HG02970 (cell line): ENCODE results near the gene PCMT1.
"Not testable (repeated sequence)": the region's sequence is repeated elsewhere in the genome, so short reads cannot be mapped to it uniquely, and the experiment has no call there.

ENCODE experiments used
- ATAC-seq: cut with Tn5 transposase; IDR thresholded peaks from one replicate; pipeline ENCODE4 v1.9.1; 2021; ENCODE audit warnings: mild to moderate bottlenecking, moderate library complexity, moderate number of reproducible peaks; ENCODE audit not compliant: unreplicated experiment, low FRiP score

Gene PCMT1

DNA sequence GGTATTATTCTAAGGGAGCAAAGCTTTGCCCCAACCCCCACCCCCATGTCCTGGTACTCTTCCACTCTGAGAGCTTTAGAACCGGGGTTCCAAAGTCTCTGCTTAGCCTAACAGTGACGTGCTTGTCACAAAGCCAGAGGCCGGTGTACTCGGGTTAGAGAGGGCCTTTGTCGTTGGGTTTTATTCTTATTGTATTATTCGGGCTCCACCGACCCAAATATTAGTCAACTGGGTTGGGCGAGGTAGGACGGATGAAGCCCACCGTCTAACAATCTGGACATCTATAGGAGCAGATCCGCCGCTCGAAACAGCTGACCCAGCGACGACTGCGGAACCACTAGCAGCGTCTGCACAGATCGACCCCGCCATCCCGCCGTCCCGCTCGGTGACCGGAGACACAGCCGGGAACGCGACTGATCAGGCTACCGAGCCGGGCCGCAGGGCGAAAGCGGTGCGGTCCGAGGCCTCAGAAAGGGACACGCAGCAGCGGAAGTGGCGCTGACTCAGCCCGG lies 403 bp upstream of the PCMT1 start:
- ATAC-seq = not testable (repeated sequence)

DNA sequence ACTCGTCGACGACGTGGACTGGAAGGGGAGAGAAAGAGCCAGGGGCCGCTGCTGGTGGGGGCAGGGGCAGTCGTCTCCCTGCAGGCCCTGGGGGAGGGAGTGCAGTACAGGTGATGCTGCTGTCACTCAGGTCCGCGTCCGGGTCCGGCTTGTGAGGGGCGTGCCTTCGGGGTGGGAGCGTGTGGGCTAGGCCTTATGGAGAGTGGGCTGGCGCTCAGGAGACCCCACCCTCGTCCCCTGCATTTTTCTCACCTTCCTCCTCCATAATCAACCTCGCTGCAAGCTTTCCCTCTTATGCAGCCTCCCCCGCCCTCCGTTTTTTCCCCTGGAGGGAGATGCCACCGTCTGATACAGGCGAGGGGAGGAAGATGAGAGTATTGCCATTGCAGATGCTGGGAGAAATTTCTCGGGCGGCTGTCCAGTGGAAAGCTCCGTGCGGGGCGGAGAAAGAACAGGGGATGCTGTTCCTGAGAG lies 632 bp downstream of the PCMT1 start:
- peak; percentile 18 for ATAC-seq

DNA sequence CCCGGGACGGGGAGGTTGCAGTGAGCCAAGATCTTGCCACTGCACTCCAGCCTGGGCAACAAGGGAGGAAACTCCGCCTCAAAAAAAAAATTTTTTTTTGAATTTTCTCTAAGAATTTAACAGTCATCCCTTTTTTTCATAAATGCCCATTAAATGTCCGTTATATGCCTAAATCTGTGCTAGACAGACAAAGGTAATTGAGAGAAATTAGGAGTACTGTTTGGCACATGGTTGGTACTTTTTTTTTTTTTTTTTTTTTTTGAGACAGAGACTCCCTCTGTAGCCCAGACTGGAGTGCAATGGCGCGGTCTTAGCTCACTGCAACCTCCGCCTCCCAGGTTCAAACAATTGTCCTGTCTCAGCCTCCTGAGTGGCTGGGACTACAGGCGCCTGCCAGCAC lies 1.7 kb downstream of the PCMT1 start:
- no peak for ATAC-seq

GRCh38 chr6:149751920-149752319 lies 2.4 kb downstream of the PCMT1 start:
- ATAC-seq = not testable (repeated sequence)

DNA sequence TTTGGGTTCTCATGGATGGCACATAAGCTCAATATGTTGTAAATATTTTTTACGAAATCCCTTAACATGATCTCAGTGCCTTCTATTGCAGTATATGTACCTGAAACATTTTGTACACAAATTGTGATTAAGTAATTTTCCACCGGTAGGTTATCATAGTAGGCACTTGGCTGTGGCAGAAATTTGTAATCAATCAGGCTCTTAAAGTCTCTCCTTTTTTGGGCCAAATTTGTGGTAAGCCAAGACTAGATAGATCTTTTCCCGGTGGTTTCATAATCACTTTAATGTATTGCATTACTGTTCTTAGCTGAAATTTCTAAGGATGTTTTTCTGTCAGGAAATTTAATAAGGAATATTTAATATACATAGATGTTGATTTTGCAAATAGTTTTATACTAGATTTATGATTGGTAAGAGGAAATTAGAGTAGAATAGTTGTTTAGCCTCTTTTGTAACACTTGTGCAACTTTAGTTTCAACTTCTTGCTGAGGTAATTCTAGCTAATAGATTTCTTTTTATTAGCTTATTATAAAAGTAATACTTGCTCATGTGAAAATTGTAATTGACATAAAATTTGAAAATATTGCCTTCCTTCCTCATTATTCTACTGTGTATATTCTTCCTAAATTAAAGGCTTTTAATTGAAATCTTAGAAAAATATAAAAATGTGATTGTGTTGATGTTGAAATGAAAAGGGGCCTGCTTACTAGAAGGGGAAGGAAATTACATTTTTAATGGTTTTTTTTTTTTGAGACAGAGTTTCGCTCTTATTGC lies 3.2 kb downstream of the PCMT1 start:
- ATAC-seq = no peak

- not testable (repeated sequence) for ATAC-seq
Measured at GRCh38 chr6:149753374-149753637, 3.8 kb downstream of the PCMT1 start.

- ATAC-seq = no peak
Measured at GRCh38 chr6:149754548-149754947, 5.0 kb downstream of the PCMT1 start.

DNA sequence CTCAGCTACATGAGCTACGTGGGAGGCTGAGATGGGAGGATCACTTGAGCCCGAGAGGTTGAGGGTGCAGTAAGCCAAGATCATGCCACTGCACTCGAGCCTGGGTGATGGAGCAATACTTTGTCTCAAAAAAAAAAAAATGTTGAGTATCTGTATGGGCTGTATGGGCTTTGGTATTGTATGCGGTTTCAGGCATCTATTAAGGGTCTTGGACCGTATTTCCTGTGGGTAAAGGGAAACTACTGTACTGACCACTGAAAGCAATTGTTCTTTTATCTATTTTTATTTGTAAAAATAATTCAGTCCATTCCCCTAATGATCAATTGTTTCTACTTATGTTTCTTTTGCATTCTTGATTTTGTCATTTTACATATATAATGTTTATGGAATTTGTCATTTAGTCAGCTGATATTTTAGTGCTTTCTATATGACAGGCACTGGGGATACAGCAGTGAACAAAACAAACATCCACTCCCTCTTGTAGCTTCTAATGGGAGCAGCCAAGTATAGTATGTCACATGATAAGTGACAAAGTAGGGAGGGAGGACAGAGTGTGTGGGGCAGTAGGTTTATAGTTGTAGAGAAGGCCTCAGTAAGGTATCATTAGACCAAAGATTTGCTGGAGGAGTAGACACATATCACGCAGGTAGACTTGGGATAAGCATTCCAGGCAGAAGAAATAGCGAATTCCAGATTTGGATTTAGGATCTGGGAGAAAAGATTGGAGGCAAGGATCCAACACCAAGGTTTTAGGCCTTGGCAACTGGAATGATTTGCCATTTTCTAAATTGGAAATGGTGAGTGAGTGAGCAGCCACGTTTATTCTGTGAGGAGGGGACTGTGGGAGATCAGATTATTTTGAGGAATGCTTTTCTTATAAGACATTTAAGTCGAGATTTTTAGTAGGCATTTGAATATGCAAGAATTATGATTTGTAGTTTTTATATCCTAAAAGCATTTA lies 6.0 kb downstream of the PCMT1 start:
- no peak for ATAC-seq

- ATAC-seq = no peak
Measured at GRCh38 chr6:149756261-149756636, 6.7 kb downstream of the PCMT1 start.

DNA sequence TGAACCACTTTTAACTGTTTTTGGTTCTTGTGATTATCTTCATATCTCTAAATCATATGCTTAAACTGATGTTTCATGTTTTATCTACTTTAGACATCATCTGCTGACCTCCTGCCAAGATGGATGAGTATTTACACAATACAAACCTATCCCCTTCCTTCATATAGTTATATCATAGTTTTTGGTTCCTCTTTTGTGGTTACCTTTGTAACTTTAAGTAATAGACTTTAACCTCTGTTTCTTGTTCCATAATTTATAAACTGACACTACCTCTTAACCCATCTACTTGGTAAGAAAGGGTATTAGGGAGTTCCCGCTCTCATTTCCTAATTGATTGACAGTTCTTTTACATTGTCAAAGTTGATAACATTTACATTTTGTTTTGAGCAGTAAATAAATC lies 11.9 kb downstream of the PCMT1 start:
- peak; percentile 86 for ATAC-seq

- ATAC-seq = no peak
Measured at GRCh38 chr6:149763866-149764265, 14.3 kb downstream of the PCMT1 start.

- ATAC-seq = no peak
Measured at GRCh38 chr6:149766156-149766769, 16.7 kb downstream of the PCMT1 start.

DNA sequence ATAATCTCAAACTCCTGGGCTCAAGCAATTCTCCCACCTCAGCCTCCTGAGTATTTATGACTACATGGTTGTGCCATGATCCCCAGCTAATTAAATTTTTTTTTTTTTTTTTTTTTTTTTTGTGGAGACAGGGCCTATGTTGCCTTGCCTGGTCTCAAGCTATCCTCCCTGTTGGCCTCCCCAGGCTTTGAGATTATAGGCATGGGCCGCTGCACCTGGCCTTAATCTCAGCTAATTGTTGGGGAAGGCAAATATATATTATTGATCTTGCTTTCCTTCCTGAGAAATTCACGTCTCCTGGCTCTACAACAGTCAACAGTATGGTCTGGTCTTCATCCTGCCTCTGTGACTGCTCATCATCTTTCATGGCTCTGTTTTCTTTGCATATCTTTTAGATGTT lies 20.1 kb downstream of the PCMT1 start:
- no peak for ATAC-seq

DNA sequence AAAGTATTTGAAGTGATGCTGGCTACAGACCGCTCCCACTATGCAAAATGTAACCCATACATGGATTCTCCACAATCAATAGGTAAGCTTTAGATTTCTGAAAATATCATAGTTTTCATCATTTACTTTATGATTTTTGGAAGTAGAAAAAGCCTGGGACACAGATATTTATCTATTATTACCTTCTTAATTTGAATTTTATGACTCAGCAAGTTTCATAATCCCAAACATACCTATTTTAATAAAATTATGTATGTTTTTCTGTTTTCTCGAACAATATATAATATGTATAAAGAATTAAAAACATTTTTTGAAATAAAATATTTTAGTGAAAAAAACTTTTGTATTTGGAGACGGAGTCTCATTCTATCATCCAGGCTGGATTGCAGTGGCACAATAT lies 21.6 kb downstream of the PCMT1 start:
- no peak for ATAC-seq

DNA sequence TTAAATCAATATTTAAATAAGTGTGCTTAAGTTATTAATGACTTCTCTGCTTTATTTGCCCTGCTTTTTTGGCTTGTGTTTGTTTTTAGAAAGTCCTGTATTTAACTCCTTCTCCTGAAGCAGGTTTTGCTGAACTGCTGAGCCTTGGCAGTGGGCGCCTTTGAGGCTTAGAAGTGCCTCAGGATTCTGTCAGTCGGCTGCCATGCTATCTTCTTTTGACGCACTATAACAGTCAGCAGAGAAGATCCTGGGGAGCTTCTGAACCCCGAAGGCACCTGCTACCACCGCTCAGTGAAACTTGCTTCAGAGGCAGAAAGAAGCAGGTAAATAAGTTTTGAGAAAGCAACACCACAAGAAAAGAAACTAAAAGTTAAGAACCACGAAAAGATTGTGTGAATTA lies 22.4 kb downstream of the PCMT1 start:
- ATAC-seq = no peak

- no peak for ATAC-seq
Measured at GRCh38 chr6:149777624-149778023, 28.1 kb downstream of the PCMT1 start.

GRCh38 chr6:149779644-149779963 lies 30.1 kb downstream of the PCMT1 start:
- ATAC-seq = no peak

DNA sequence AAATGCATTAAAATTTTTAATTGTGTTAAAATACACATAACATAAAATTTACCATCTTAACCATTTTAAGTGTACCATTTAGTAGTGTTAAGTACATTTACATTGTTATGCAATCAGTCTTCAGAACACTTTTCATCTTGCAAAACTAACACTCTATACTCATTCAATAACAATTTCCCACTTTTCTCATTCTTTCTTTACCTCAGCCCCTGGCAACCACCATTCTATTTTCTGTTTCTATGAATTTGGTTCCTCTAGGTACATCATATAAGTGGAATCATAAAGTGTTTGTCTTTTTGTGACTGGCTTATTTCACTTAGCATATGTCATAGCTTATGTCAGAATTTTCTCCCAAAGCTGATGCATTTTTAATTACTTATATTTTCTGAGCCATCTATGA lies 32.2 kb downstream of the PCMT1 start:
- ATAC-seq = no peak

- no peak for ATAC-seq
Measured at GRCh38 chr6:149782337-149782736, 32.8 kb downstream of the PCMT1 start.

DNA sequence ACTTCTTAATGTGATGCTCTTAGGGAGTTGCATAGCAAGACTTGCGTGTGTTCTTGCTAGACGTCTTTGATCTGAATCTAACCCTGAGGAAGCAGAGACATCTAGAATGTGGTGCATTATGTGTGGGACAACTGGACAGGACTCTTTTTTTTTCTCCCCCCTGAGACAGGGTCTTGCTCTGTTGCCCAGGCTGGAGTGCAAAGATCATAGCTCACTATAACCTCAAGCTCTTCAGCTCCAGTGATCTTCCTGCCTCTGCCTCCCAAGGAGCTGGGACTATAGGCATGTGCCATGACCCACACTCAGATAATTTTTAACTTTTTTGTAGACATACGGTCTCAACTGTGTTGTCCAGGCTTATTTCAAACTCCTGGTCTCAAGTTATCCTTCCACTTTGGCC lies 34.0 kb downstream of the PCMT1 start:
- no peak for ATAC-seq

- no peak for ATAC-seq
Measured at GRCh38 chr6:149806127-149806526, 56.6 kb downstream of the PCMT1 start.
